H9 (cell line): ENCODE data around the gene SERPINE3. TPM values are rescaled to one million over a fixed set of nuclear protein-coding genes. Genes with fewer than 3 reads are reported as not detected.
A peak's percentile ranks its signal among the peaks of the same experiment; 100 is the strongest.

ENCODE experiments used
- DNase-seq: peaks from one replicate; pipeline ENCODE4 v3.0.0-alpha.2; 2017
- H2AFZ ChIP-seq: one replicate; pipeline ENCODE4 v1.6.1; 2013; ENCODE audit warnings: mild to moderate bottlenecking, low read length, control low read depth, moderate library complexity
- H2AK5ac ChIP-seq: 2 replicates; pipeline ENCODE4 v1.6.1; 2013; ENCODE audit warnings: low read length, control low read depth, mixed read lengths; ENCODE audit not compliant: insufficient read length
- H2BK120ac ChIP-seq: one replicate; pipeline ENCODE4 v1.6.1; 2013; ENCODE audit warnings: low read depth, mild to moderate bottlenecking, low read length, control low read depth, inconsistent platforms; ENCODE audit not compliant: poor library complexity, severe bottlenecking
- H2BK12ac ChIP-seq: 2 replicates; pipeline ENCODE4 v1.6.1; 2013; ENCODE audit warnings: low read length, control low read depth, mixed read lengths, low read depth; ENCODE audit not compliant: insufficient read length
- H2BK15ac ChIP-seq: 2 replicates; pipeline ENCODE4 v1.6.1; 2013; ENCODE audit warnings: low read depth, low read length, control low read depth
- H2BK20ac ChIP-seq: one replicate; pipeline ENCODE4 v1.6.1; 2013; ENCODE audit warnings: low read depth, mild to moderate bottlenecking, low read length, control low read depth, inconsistent platforms; ENCODE audit not compliant: poor library complexity, severe bottlenecking
- H2BK5ac ChIP-seq: 2 replicates; pipeline ENCODE4 v1.6.1; 2013; ENCODE audit warnings: low read length, control low read depth, mixed read lengths; ENCODE audit not compliant: insufficient read length
- H3K14ac ChIP-seq: 2 replicates; pipeline ENCODE4 v1.6.1; 2013; ENCODE audit warnings: low read length, control low read depth; ENCODE audit not compliant: insufficient read depth
- H3K18ac ChIP-seq: 2 replicates; pipeline ENCODE4 v1.6.1; 2013; ENCODE audit warnings: low read depth, mild to moderate bottlenecking, mixed read lengths, low read length, control low read depth; ENCODE audit not compliant: insufficient read length
- H3K23ac ChIP-seq: 2 replicates; pipeline ENCODE4 v1.6.1; 2013; ENCODE audit warnings: low read length, control low read depth, mixed read lengths, low read depth; ENCODE audit not compliant: insufficient read length
- H3K23me2 ChIP-seq: 2 replicates; pipeline ENCODE4 v1.6.1; 2013; ENCODE audit warnings: low read depth, mild to moderate bottlenecking, mixed read lengths, low read length, control low read depth; ENCODE audit not compliant: insufficient read length, poor library complexity, severe bottlenecking
- H3K27ac ChIP-seq: 2 replicates; pipeline ENCODE4 v1.5.1; 2013; ENCODE audit warnings: low read length, control low read depth, mixed read lengths, low read depth; ENCODE audit not compliant: insufficient read length
- H3K27me3 ChIP-seq: 2 replicates; pipeline ENCODE4 v1.6.1; 2013; ENCODE audit warnings: low read length, control low read depth, inconsistent platforms; ENCODE audit not compliant: insufficient read depth
- H3K4ac ChIP-seq: 2 replicates; pipeline ENCODE4 v1.6.1; 2013; ENCODE audit warnings: low read depth, mild to moderate bottlenecking, control low read depth, inconsistent platforms, low read length, moderate library complexity
- H3K4me1 ChIP-seq: 2 replicates; pipeline ENCODE4 v1.6.1; 2013; ENCODE audit warnings: low read length, control low read depth, inconsistent platforms; ENCODE audit not compliant: insufficient read depth
- H3K4me2 ChIP-seq: 2 replicates; pipeline ENCODE4 v1.6.1; 2013; ENCODE audit warnings: low read length, control low read depth, mixed read lengths; ENCODE audit not compliant: insufficient read length, insufficient read depth
- H3K56ac ChIP-seq: 2 replicates; pipeline ENCODE4 v1.6.1; 2013; ENCODE audit warnings: low read depth, mild to moderate bottlenecking, mixed read lengths, low read length, control low read depth; ENCODE audit not compliant: insufficient read length
- H3K79me1 ChIP-seq: 2 replicates; pipeline ENCODE4 v1.6.1; 2013; ENCODE audit warnings: low read depth, mild to moderate bottlenecking, moderate library complexity, low read length, control low read depth, inconsistent platforms; ENCODE audit not compliant: insufficient read depth, poor library complexity, severe bottlenecking
- H3K79me2 ChIP-seq: 2 replicates; pipeline ENCODE4 v1.6.1; 2013; ENCODE audit warnings: low read length, control low read depth, inconsistent platforms; ENCODE audit not compliant: insufficient read depth
- H3K9ac ChIP-seq: 2 replicates; pipeline ENCODE4 v1.6.1; 2013; ENCODE audit warnings: low read length, control low read depth, mixed read lengths; ENCODE audit not compliant: insufficient read length; ENCODE audit errors: extremely low read depth
- H3K9me3 ChIP-seq: one replicate; pipeline ENCODE4 v1.6.1; 2013; ENCODE audit warnings: low read depth, low read length, inconsistent platforms; ENCODE audit not compliant: control insufficient read depth
- H3T11ph ChIP-seq: one replicate; pipeline ENCODE4 v1.6.1; 2013; ENCODE audit warnings: mild to moderate bottlenecking, low read length, control low read depth, inconsistent platforms
- H4K20me1 ChIP-seq: one replicate; pipeline ENCODE4 v1.6.1; 2013; ENCODE audit not compliant: control insufficient read depth, insufficient read length, insufficient read depth
- H4K5ac ChIP-seq: 2 replicates; pipeline ENCODE4 v1.6.1; 2013; ENCODE audit warnings: low read depth, mild to moderate bottlenecking, mixed read lengths, low read length, control low read depth; ENCODE audit not compliant: insufficient read length
- H4K8ac ChIP-seq: replicated peaks from 2 replicates; pipeline ENCODE4 v1.6.1; 2013; ENCODE audit warnings: low read length, control low read depth, mixed read lengths, low read depth; ENCODE audit not compliant: insufficient read length
- H4K91ac ChIP-seq: 2 replicates; pipeline ENCODE4 v1.6.1; 2013; ENCODE audit warnings: low read depth, mild to moderate bottlenecking, moderate library complexity, mixed read lengths, low read length, control low read depth; ENCODE audit not compliant: insufficient read length
- H3K27ac Mint-ChIP-seq, 3 experiments: 2 replicates in 2 of 3; 3 replicates in 1 of 3; pipeline ENCODE4 v1.8.0; 2020 to 2021; ENCODE audit warnings: mixed read lengths in 3 of 3, mild to moderate bottlenecking in 1 of 3, moderate library complexity in 1 of 3
- H3K27me3 Mint-ChIP-seq: 2 replicates; pipeline ENCODE4 v1.8.0; 2021; ENCODE audit warnings: low read depth, mild to moderate bottlenecking, moderate library complexity, mixed read lengths
- H3K36me3 Mint-ChIP-seq, 3 experiments: 2 replicates in 2 of 3; 3 replicates in 1 of 3; pipeline ENCODE4 v1.8.0; 2020 to 2021; ENCODE audit warnings: low read depth in 3 of 3, mixed read lengths in 3 of 3; ENCODE audit not compliant: insufficient read depth in 1 of 3
- H3K4me1 Mint-ChIP-seq, 2 experiments: 2 replicates each; pipeline ENCODE4 v1.8.0; 2020; ENCODE audit warnings: mixed read lengths in 2 of 2
- H3K4me3 Mint-ChIP-seq, 2 experiments: 2 replicates in 1 of 2; 3 replicates in 1 of 2; pipeline ENCODE4 v1.8.0; 2020 to 2021; ENCODE audit warnings: mild to moderate bottlenecking in 2 of 2, mixed read lengths in 2 of 2, moderate library complexity in 1 of 2
- H3K9me3 Mint-ChIP-seq, 2 experiments: 2 replicates in 1 of 2; 3 replicates in 1 of 2; pipeline ENCODE4 v1.8.0; 2020; ENCODE audit warnings: mild to moderate bottlenecking in 2 of 2, mixed read lengths in 2 of 2, moderate library complexity in 1 of 2
- WGBS: extraction: QIAGEN DNeasy Blood & Tissue Kit; methylation state at CpG from one replicate; pipeline ENCODE4 v1.1.7; 2013; ENCODE audit warnings: missing lambda C conversion rate, low lambda C conversion rate, mixed read lengths; ENCODE audit not compliant: insufficient read length; ENCODE audit errors: extremely low coverage; 5-methylcytosine and 5-hydroxymethylcytosine counted together
- total RNA-seq: library from RNA; stranded (reverse); gene quantifications from 2 replicates; pipeline ENCODE4 v1.2.1, GENCODE V29; 2021
- TF ChIP-seq, protein P1 (sequence below): fragments of 200-600 bp; sonication (generic); conservative IDR thresholded peaks from 3 replicates; pipeline ENCODE4 v1.8.0; 2021; ENCODE audit warnings: antibody characterized with exemption, mild to moderate bottlenecking

SERPINE3 gene
- total RNA-seq, 1 experiment from 2014 or later: not detected

DNA sequence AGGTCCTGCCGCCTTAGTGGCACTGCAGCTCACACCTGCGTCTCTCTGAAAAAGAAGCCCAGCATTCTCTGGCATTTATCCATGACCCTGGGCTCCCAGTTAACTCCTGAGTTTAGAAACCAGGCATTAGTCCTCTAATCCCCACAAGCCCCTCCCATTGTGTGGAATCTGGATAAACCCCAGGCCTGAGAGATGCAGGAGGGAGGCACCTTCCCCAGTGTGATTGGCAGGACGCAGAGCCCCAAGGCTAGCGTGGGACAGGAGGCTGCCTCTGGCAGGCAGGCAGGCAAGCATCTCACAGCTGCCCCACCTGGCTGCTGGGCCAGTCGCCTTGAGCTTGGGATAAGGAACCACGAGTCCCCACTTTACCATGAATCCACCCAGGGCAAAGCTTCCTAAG is 11.0 kb upstream of the SERPINE3 start:
- H3K27me3 ChIP-seq: no peaks in the 10 kb centered on the region
- H3K36me3 Mint-ChIP-seq: no peaks in the 10 kb centered on the region
- H3K9ac ChIP-seq: no peak overlapping the region
- no peaks in the 10 kb centered on the region for H3K9me3 ChIP-seq
- H2BK5ac ChIP-seq: no peak overlapping the region
- no peaks in the 10 kb centered on the region for H3K9me3 Mint-ChIP-seq
- no peaks in the 10 kb centered on the region for H4K20me1 ChIP-seq
- no peak overlapping the region for H2BK20ac ChIP-seq
- no peak overlapping the region for H3K4ac ChIP-seq
- no peak overlapping the region for H4K8ac ChIP-seq
- H2AK5ac ChIP-seq: no peak overlapping the region
- H4K91ac ChIP-seq: no peak overlapping the region
- no peaks in the 10 kb centered on the region for H3K27me3 Mint-ChIP-seq
- H3K56ac ChIP-seq: no peak overlapping the region
- H3K4me1 ChIP-seq: no peaks in the 10 kb centered on the region; the same call in 1 of the 2 replicates
- no peak overlapping the region for H3T11ph ChIP-seq
- no peak overlapping the region for H2BK120ac ChIP-seq
- peaks cover 35 to 48% of the 10 kb centered on the region in 2 experiments for H3K4me1 Mint-ChIP-seq
- H3K23me2 ChIP-seq: no peaks in the 10 kb centered on the region
- TF ChIP-seq, protein P1, sequence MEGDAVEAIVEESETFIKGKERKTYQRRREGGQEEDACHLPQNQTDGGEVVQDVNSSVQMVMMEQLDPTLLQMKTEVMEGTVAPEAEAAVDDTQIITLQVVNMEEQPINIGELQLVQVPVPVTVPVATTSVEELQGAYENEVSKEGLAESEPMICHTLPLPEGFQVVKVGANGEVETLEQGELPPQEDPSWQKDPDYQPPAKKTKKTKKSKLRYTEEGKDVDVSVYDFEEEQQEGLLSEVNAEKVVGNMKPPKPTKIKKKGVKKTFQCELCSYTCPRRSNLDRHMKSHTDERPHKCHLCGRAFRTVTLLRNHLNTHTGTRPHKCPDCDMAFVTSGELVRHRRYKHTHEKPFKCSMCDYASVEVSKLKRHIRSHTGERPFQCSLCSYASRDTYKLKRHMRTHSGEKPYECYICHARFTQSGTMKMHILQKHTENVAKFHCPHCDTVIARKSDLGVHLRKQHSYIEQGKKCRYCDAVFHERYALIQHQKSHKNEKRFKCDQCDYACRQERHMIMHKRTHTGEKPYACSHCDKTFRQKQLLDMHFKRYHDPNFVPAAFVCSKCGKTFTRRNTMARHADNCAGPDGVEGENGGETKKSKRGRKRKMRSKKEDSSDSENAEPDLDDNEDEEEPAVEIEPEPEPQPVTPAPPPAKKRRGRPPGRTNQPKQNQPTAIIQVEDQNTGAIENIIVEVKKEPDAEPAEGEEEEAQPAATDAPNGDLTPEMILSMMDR: peak; percentile 34; the same call in 1 of the 3 replicates
- H3K14ac ChIP-seq: no peak overlapping the region
- no peak overlapping the region for H3K4me3 Mint-ChIP-seq
- DNase-seq: peak; percentile 94
- H3K79me1 ChIP-seq: no peaks in the 10 kb centered on the region
- H2BK12ac ChIP-seq: no peak overlapping the region
- no peak overlapping the region for H2AFZ ChIP-seq
- no peak overlapping the region for H3K23ac ChIP-seq
- no peak overlapping the region for H3K4me2 ChIP-seq
- WGBS: no CpG with 5 or more reads among the region's 6 CpGs
- no peak overlapping the region for H2BK15ac ChIP-seq
- no peak overlapping the region for H3K18ac ChIP-seq
- H3K27ac Mint-ChIP-seq: no peak overlapping the region
- H3K27ac ChIP-seq: no peak overlapping the region
- H3K79me2 ChIP-seq: no peaks in the 10 kb centered on the region
- no peak overlapping the region for H4K5ac ChIP-seq
